Left ventricle myocardium inferior (tissue), 1 donor: ENCODE measurements around the gene GLIPR1L2. TPM values are rescaled to one million over a fixed set of nuclear protein-coding genes. Genes with fewer than 3 reads are reported as not detected.

Source experiments
- DNase-seq: peaks from one replicate; pipeline ENCODE4 v3.0.0-alpha.2; 2020
- H3K27ac ChIP-seq: fragments of 200-600 bp; replicated peaks from 2 replicates; pipeline ENCODE4 v1.8.0; 2021
- H3K27me3 ChIP-seq: fragments of 200-600 bp; 2 replicates; pipeline ENCODE4 v1.8.0; 2021; ENCODE audit warnings: low read depth
- H3K36me3 ChIP-seq: fragments of 200-600 bp; 2 replicates; pipeline ENCODE4 v1.8.0; 2021
- H3K4me1 ChIP-seq: fragments of 200-600 bp; 2 replicates; pipeline ENCODE4 v1.8.0; 2021
- H3K4me3 ChIP-seq: fragments of 200-600 bp; 2 replicates; pipeline ENCODE4 v1.8.0; 2021; ENCODE audit warnings: mild to moderate bottlenecking, moderate library complexity
- H3K9me3 ChIP-seq: fragments of 200-600 bp; replicated peaks from 2 replicates; pipeline ENCODE4 v1.8.0; 2021
- CTCF ChIP-seq: fragments of 200-600 bp; IDR thresholded peaks from 2 replicates; pipeline ENCODE4 v1.8.0; 2021; ENCODE audit warnings: antibody characterized with exemption, mild to moderate bottlenecking, borderline replicate concordance
- intact Hi-C: fragments of 100-400 bp; cut with micrococcal nuclease; formaldehyde crosslinking; loops from one replicate; pipeline ENCODE4 v1.11.0; 2022
- total RNA-seq: library from RNA; stranded (reverse); fragmentation: NEBNext Ultra II Directional; extraction: Animal tissue kit (Norgen Biotek cat#: 25700); gene quantifications from one replicate; pipeline ENCODE4 v1.2.1, GENCODE V29; 2021
- donor health status: DM: no; HTN: yes; CAD: no; lungs with severe emphysema.

Gene GLIPR1L2
- total RNA-seq, 1 donor from 2014 or later: 1.5 TPM

- no peak for DNase-seq
- no peak overlapping the region for H3K27ac ChIP-seq
- no peaks in the 10 kb centered on the region for H3K27me3 ChIP-seq
- no peaks in the 10 kb centered on the region for H3K4me1 ChIP-seq
- no peaks in the 10 kb centered on the region for H3K9me3 ChIP-seq
- intact Hi-C loops: no loop called here
- H3K4me3 ChIP-seq: no peak overlapping the region
- no peak for TF ChIP-seq CTCF
- H3K36me3 ChIP-seq: no peaks in the 10 kb centered on the region
Measured at GRCh38 chr12:75407683-75408082, 16.8 kb downstream of the GLIPR1L2 start.

- no peak for DNase-seq
- no peaks in the 10 kb centered on the region for H3K27me3 ChIP-seq
- intact Hi-C loops: no loop called here
- H3K36me3 ChIP-seq: no peaks in the 10 kb centered on the region
- no peak overlapping the region for H3K27ac ChIP-seq
- H3K4me3 ChIP-seq: no peak overlapping the region
- no peak for TF ChIP-seq CTCF
- no peaks in the 10 kb centered on the region for H3K9me3 ChIP-seq
- H3K4me1 ChIP-seq: no peaks in the 10 kb centered on the region
Measured at GRCh38 chr12:75409830-75410229, 18.9 kb downstream of the GLIPR1L2 start.

GRCh38 chr12:75414671-75415070, 23.8 kb downstream of the GLIPR1L2 start:
- no peaks in the 10 kb centered on the region for H3K4me1 ChIP-seq
- no peaks in the 10 kb centered on the region for H3K36me3 ChIP-seq
- H3K9me3 ChIP-seq: peaks cover 5% of the 10 kb centered on the region
- DNase-seq: no peak
- no peaks in the 10 kb centered on the region for H3K27me3 ChIP-seq
- H3K4me3 ChIP-seq: no peak overlapping the region
- intact Hi-C loops: no loop called here
- no peak for TF ChIP-seq CTCF
- no peak overlapping the region for H3K27ac ChIP-seq

GRCh38 chr12:75419841-75420240, 29.0 kb downstream of the GLIPR1L2 start:
- Histone ChIP-seq H3K9me3 (peaks cover 11% of the 10 kb centered on the region), H3K36me3 (no peaks in the 10 kb centered on the region), H3K27ac (no peak overlapping the region), H3K27me3 (no peaks in the 10 kb centered on the region), H3K4me3 (no peak overlapping the region), H3K4me1 (no peaks in the 10 kb centered on the region)
- intact Hi-C loops: no loop called here
- DNase-seq: no peak
- no peak for TF ChIP-seq CTCF

GRCh38 chr12:75427491-75427890, 36.6 kb downstream of the GLIPR1L2 start:
- Histone ChIP-seq H3K4me1 (no peaks in the 10 kb centered on the region), H3K4me3 (no peak overlapping the region), H3K27me3 (no peaks in the 10 kb centered on the region), H3K9me3 (peaks cover 32% of the 10 kb centered on the region), H3K36me3 (no peaks in the 10 kb centered on the region), H3K27ac (no peak overlapping the region)
- no peak for TF ChIP-seq CTCF
- intact Hi-C loops: no loop called here
- no peak for DNase-seq

- DNase-seq: no peak
- Histone ChIP-seq H3K9me3 (peaks cover 29% of the 10 kb centered on the region), H3K4me1 (no peaks in the 10 kb centered on the region), H3K27ac (no peak overlapping the region), H3K4me3 (no peak overlapping the region), H3K36me3 (no peaks in the 10 kb centered on the region), H3K27me3 (no peaks in the 10 kb centered on the region)
- TF ChIP-seq CTCF: no peak
- intact Hi-C loops: no loop called here
Measured at GRCh38 chr12:75428767-75429166, 37.9 kb downstream of the GLIPR1L2 start.
